SH-SY5Y (cell line): ENCODE results near the gene POLD2.

Experiments used
- GATA2 ChIP-seq: IDR thresholded peaks from 2 replicates; pipeline ENCODE4 v1.6.1; 2011; ENCODE audit warnings: mild to moderate bottlenecking, low read depth, low read length
- GATA3 ChIP-seq: IDR thresholded peaks from 2 replicates; pipeline ENCODE4 v1.6.1; 2011; ENCODE audit warnings: low read depth, mild to moderate bottlenecking, low read length, moderate library complexity

GRCh38 chr7:44162179-44162578 lies 38.8 kb upstream of the POLD2 start:
- TF ChIP-seq GATA2: no peak
- TF ChIP-seq GATA3: no peak
